WTC11 (cell line): Measurements from ENCODE around the gene PLPP2. TPM values are rescaled to one million over a fixed set of nuclear protein-coding genes. Genes with fewer than 3 reads are reported as not detected.

Experiments
- ATAC-seq: fragments of 200-7000 bp; cut with Tn5 transposase; 2 replicates; pipeline ENCODE4 v1.10.0; 2021; ENCODE audit warnings: mild to moderate bottlenecking, moderate library complexity
- CTCF ChIA-PET: fragments of 300-600 bp; sonication (Branson Sonifier 250); formaldehyde crosslinking; loops from one replicate; lab custom pipeline; 2021; ENCODE audit warnings: antibody characterized with exemption; lab: Charles Lee
- POLR2A ChIA-PET: fragments of 350-600 bp; sonication (Branson Sonifier 250); formaldehyde crosslinking; loops from one replicate; lab custom pipeline; 2021; ENCODE audit warnings: antibody characterized with exemption; lab: Charles Lee
- DNase-seq: peaks from one replicate; pipeline ENCODE4 v3.0.0; 2021; ENCODE audit warnings: low spot score
- H3K27ac Mint-ChIP-seq: 2 replicates; pipeline ENCODE4 v1.8.0; 2021; ENCODE audit warnings: mixed read lengths
- H3K27me3 Mint-ChIP-seq: 2 replicates; pipeline ENCODE4 v1.8.0; 2021; ENCODE audit warnings: low read depth, mild to moderate bottlenecking, moderate library complexity, mixed read lengths
- H3K36me3 Mint-ChIP-seq: 2 replicates; pipeline ENCODE4 v1.8.0; 2021; ENCODE audit warnings: mixed read lengths
- H3K4me1 Mint-ChIP-seq: 2 replicates; pipeline ENCODE4 v1.8.0; 2022; ENCODE audit warnings: mixed read lengths
- H3K4me3 Mint-ChIP-seq: 2 replicates; pipeline ENCODE4 v1.8.0; 2021; ENCODE audit warnings: mild to moderate bottlenecking, moderate library complexity, mixed read lengths
- H3K9me3 Mint-ChIP-seq: 2 replicates; pipeline ENCODE4 v1.8.0; 2021; ENCODE audit warnings: mixed read lengths
- ATF3 ChIP-seq: sonication (generic); formaldehyde crosslinking; conservative IDR thresholded peaks from 2 replicates; pipeline ENCODE4 v1.8.1; 2022; ENCODE audit warnings: mild to moderate bottlenecking, missing genetic modification reagents
- CBFB ChIP-seq: sonication (generic); formaldehyde crosslinking; IDR thresholded peaks from 2 replicates; pipeline ENCODE4 v1.8.1; 2022; ENCODE audit warnings: mild to moderate bottlenecking, low read depth, missing genetic modification reagents
- EMX1 ChIP-seq: fragments of 250-450 bp; sonication (Bioruptor Pico); IDR thresholded peaks from 2 replicates; pipeline ENCODE4 v1.8.0; 2021; ENCODE audit warnings: mild to moderate bottlenecking
- ETV6 ChIP-seq: sonication (generic); formaldehyde crosslinking; IDR thresholded peaks from 2 replicates; pipeline ENCODE4 v1.8.1; 2022; ENCODE audit warnings: mild to moderate bottlenecking, missing genetic modification reagents
- FOXK1 ChIP-seq: sonication (generic); formaldehyde crosslinking; IDR thresholded peaks from 2 replicates; pipeline ENCODE4 v1.8.0; 2022; ENCODE audit warnings: mild to moderate bottlenecking, moderate library complexity, missing genetic modification reagents
- FOXP4 ChIP-seq: sonication (generic); formaldehyde crosslinking; IDR thresholded peaks from 2 replicates; pipeline ENCODE4 v1.8.0; 2022; ENCODE audit warnings: mild to moderate bottlenecking, missing genetic modification reagents
- IRF2 ChIP-seq: sonication (generic); formaldehyde crosslinking; IDR thresholded peaks from 2 replicates; pipeline ENCODE4 v1.8.0; 2022; ENCODE audit warnings: low read depth, missing genetic modification reagents, borderline replicate concordance
- JUN ChIP-seq: sonication (generic); formaldehyde crosslinking; IDR thresholded peaks from 2 replicates; pipeline ENCODE4 v1.8.0; 2023; ENCODE audit warnings: mild to moderate bottlenecking, missing genetic modification reagents
- MAX ChIP-seq: sonication (generic); formaldehyde crosslinking; IDR thresholded peaks from 2 replicates; pipeline ENCODE4 v1.8.0; 2022; ENCODE audit warnings: mild to moderate bottlenecking, missing genetic modification reagents
- MYBL2 ChIP-seq: sonication (generic); formaldehyde crosslinking; IDR thresholded peaks from 2 replicates; pipeline ENCODE4 v1.8.1; 2023; ENCODE audit warnings: mild to moderate bottlenecking, moderate library complexity, missing genetic modification reagents
- NR3C1 ChIP-seq: sonication (generic); formaldehyde crosslinking; conservative IDR thresholded peaks from 2 replicates; pipeline ENCODE4 v1.8.1; 2023; ENCODE audit warnings: low read depth, mild to moderate bottlenecking, missing genetic modification reagents
- PREB ChIP-seq: sonication (generic); formaldehyde crosslinking; IDR thresholded peaks from 2 replicates; pipeline ENCODE4 v1.8.1; 2022; ENCODE audit warnings: mild to moderate bottlenecking, missing genetic modification reagents, moderate library complexity, borderline replicate concordance
- PRRX2 ChIP-seq: fragments of 250-450 bp; sonication (Bioruptor Pico); IDR thresholded peaks from 2 replicates; pipeline ENCODE4 v1.8.0; 2021; ENCODE audit warnings: mild to moderate bottlenecking
- RORB ChIP-seq: fragments of 250-450 bp; sonication (Bioruptor Pico); IDR thresholded peaks from 2 replicates; pipeline ENCODE4 v1.9.0; 2021; ENCODE audit warnings: mild to moderate bottlenecking
- SMAD3 ChIP-seq: sonication (generic); formaldehyde crosslinking; IDR thresholded peaks from 2 replicates; pipeline ENCODE4 v1.8.0; 2022; ENCODE audit warnings: missing genetic modification reagents, mild to moderate bottlenecking, borderline replicate concordance
- SMAD4 ChIP-seq: sonication (generic); formaldehyde crosslinking; IDR thresholded peaks from 2 replicates; pipeline ENCODE4 v1.8.0; 2022; ENCODE audit warnings: mild to moderate bottlenecking, missing genetic modification reagents
- TEAD1 ChIP-seq: sonication (generic); formaldehyde crosslinking; IDR thresholded peaks from 2 replicates; pipeline ENCODE4 v1.8.0; 2022; ENCODE audit warnings: mild to moderate bottlenecking, missing genetic modification reagents
- TEAD4 ChIP-seq: sonication (generic); formaldehyde crosslinking; IDR thresholded peaks from 2 replicates; pipeline ENCODE4 v1.8.0; 2022; ENCODE audit warnings: mild to moderate bottlenecking, missing genetic modification reagents
- USF1 ChIP-seq: sonication (generic); formaldehyde crosslinking; IDR thresholded peaks from 2 replicates; pipeline ENCODE4 v1.8.0; 2022; ENCODE audit warnings: mild to moderate bottlenecking, missing genetic modification reagents
- ZNF416 ChIP-seq: fragments of 250-450 bp; sonication (Bioruptor Pico); IDR thresholded peaks from 2 replicates; pipeline ENCODE4 v1.9.0; 2021; ENCODE audit warnings: mild to moderate bottlenecking, inconsistent platforms
- ZNF423 ChIP-seq: fragments of 250-450 bp; sonication (Bioruptor Pico); IDR thresholded peaks from 2 replicates; pipeline ENCODE4 v2.1.2; 2022; ENCODE audit warnings: mild to moderate bottlenecking, moderate library complexity
- ZNF512 ChIP-seq: sonication (generic); formaldehyde crosslinking; IDR thresholded peaks from 2 replicates; pipeline ENCODE4 v1.8.1; 2022; ENCODE audit warnings: missing genetic modification reagents, borderline replicate concordance
- ZSCAN18 ChIP-seq: fragments of 250-450 bp; sonication (Bioruptor Pico); IDR thresholded peaks from 2 replicates; pipeline ENCODE4 v2.1.2; 2022; ENCODE audit warnings: mild to moderate bottlenecking, moderate library complexity
- total RNA-seq: library from RNA; stranded (reverse); gene quantifications from 3 replicates; pipeline ENCODE4 v1.2.3, GENCODE V29; 2021

The PLPP2 gene
- total RNA-seq, 1 experiment from 2014 or later = 78.7 TPM

- TF ChIP-seq IRF2 (CRISPR knock-in tag) (no peak), ZNF512 (no peak), RORB (no peak), EMX1 (CRISPR knock-in tag) (no peak), SMAD4 (CRISPR knock-in tag) (0 out of 2 replicates have a peak, but pooled peaks have one; percentile 62), MAX (peak; percentile 34; the same call in 1 of the 2 replicates), ZSCAN18 (no peak), TEAD1 (CRISPR knock-in tag) (peak; percentile 64; the same call in 1 of the 2 replicates), TEAD4 (CRISPR knock-in tag) (0 out of 2 replicates have a peak, but pooled peaks have one; percentile 21), ETV6 (peak; percentile 86), FOXK1 (CRISPR knock-in tag) (peak; percentile 56; the same call in 1 of the 2 replicates), FOXP4 (CRISPR knock-in tag) (peak; percentile 93), ATF3 (no peak), MYBL2 (CRISPR knock-in tag) (peak; percentile 55; the same call in 1 of the 2 replicates)
- TF ChIP-seq, all 79 proteins: peak for 10
Measured at GRCh38 chr19:277581-278165, 13.5 kb downstream of the PLPP2 start (continued).

GRCh38 chr19:277131-277530, 14.1 kb downstream of the PLPP2 start:
- Mint-ChIP-seq H3K27ac (0 out of 2 replicates have a peak overlapping the region, but pooled peaks have one; percentile 31), H3K4me3 (no peak overlapping the region), H3K9me3 (no peaks in the 10 kb centered on the region), H3K4me1 (peaks cover 18% of the 10 kb centered on the region), H3K27me3 (no peaks in the 10 kb centered on the region; the same call in 1 of the 2 replicates), H3K36me3 (peaks cover 19% of the 10 kb centered on the region)
- TF ChIP-seq JUN = 0 out of 2 replicates have a peak, but pooled peaks have one; percentile 31
- TF ChIP-seq PREB = no peak
- ChIA-PET CTCF (interaction anchor here (1.4 to 2.5 kb wide), 3 partner anchors 10 to 229 kb away, joined by 8 to 10 read pairs (median 10); no protein-coding TSS in a partner anchor), POLR2A (no interaction called here)
- DNase-seq = no peak
- no peak for ATAC-seq

- no peak for ATAC-seq
- Mint-ChIP-seq H3K9me3 (no peaks in the 10 kb centered on the region), H3K27ac (no peak overlapping the region), H3K27me3 (no peaks in the 10 kb centered on the region; the same call in 1 of the 2 replicates), H3K4me3 (no peak overlapping the region), H3K36me3 (peaks cover 15% of the 10 kb centered on the region), H3K4me1 (peaks cover 15% of the 10 kb centered on the region)
- DNase-seq = no peak
- CTCF ChIA-PET = interaction anchor here (1.4 to 2.4 kb wide), 2 partner anchors 9 to 19 kb away, joined by 5 to 10 read pairs; no protein-coding TSS in a partner anchor
- POLR2A ChIA-PET = no interaction called here
- no peak for TF ChIP-seq ZNF423 (CRISPR knock-in tag)
- TF ChIP-seq SMAD3 (CRISPR knock-in tag) = no peak
- TF ChIP-seq NR3C1 (CRISPR knock-in tag) = no peak
- TF ChIP-seq ZNF416 (CRISPR knock-in tag) = no peak
- TF ChIP-seq CBFB (CRISPR knock-in tag) = no peak
- TF ChIP-seq EMX1 (CRISPR knock-in tag) = no peak
- TF ChIP-seq USF1 (CRISPR knock-in tag) = no peak
- TF ChIP-seq PRRX2 (CRISPR knock-in tag) = no peak
Measured at GRCh38 chr19:275958-276646, 15.1 kb downstream of the PLPP2 start.
